Mononuclear cell (primary cell): ENCODE results near the gene SOX18. TPM values are rescaled to one million over a fixed set of nuclear protein-coding genes. Genes with fewer than 3 reads are reported as not detected.

Experiments used
- H3K27me3 ChIP-seq: 2 replicates; pipeline ENCODE4 v1.6.0; 2011; ENCODE audit warnings: low read length, control low read depth; ENCODE audit not compliant: insufficient read depth
- H3K4me1 ChIP-seq: 2 replicates; pipeline ENCODE4 v1.5.1; 2011; ENCODE audit warnings: mild to moderate bottlenecking, low read length, control low read depth; ENCODE audit not compliant: insufficient read depth
- H3K4me3 ChIP-seq: 2 replicates; pipeline ENCODE4 v1.5.1; 2011; ENCODE audit warnings: mild to moderate bottlenecking, low read length, moderate library complexity
- H3K9me3 ChIP-seq: 2 replicates; pipeline ENCODE4 v1.5.1; 2011; ENCODE audit warnings: low read depth, mild to moderate bottlenecking, control low read depth, low read length
- total RNA-seq: library from RNA; depleted of rRNA; stranded (reverse); fragments of >200 nt; gene quantifications from one replicate; pipeline ENCODE4 v1.2.3, GENCODE V29; 2012

Gene SOX18
- total RNA-seq, 1 donor = not detected

DNA sequence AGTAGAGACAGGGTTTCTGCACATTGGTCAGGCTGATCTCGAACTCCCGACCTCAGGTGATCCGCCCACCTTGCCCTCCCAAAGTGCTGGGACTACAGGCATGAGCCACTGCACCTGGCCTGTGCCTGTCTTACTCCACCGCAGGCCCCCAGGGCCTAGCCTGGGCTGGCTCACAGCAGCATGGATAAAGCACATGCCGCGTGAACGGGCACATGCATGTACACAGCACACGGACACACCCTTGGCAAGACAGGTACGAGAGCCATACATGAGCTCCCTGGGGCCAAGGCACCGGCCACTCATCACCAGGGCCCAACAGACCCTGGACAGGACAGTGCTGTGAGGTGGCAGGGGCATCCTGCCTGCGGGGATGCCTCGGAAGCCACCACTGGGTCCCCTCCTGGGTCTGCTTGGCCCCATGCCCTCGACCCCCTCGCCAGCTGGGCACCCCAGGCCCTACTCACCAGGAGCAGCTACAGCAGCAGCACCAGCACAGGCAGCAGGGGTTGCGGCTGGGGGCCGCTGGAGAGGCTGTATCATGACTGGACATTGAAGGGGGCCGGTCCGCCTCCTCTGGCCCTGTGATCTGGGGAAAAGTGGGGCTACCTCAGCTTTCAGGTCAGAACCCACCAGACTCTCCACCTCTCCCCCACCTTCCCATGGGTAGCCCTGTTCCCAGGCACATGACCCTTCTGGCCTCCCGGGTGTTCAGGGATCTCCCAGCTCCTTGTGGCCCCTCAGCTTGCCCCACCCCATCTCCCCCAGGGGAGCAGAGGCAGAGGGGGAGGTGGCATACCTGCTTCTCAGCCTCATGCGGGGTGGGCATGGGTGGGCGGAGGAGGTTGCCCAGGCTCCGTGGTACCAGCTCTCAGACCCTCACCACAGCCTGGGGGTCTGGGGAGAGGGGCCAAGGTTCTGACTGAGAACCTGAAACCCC lies 26.9 kb upstream of the SOX18 start:
- no peaks in the 10 kb centered on the region for H3K27me3 ChIP-seq
- peaks cover 39% of the 10 kb centered on the region for H3K4me1 ChIP-seq
- H3K4me3 ChIP-seq = peak overlapping the region; percentile 95
- no peaks in the 10 kb centered on the region for H3K9me3 ChIP-seq

DNA sequence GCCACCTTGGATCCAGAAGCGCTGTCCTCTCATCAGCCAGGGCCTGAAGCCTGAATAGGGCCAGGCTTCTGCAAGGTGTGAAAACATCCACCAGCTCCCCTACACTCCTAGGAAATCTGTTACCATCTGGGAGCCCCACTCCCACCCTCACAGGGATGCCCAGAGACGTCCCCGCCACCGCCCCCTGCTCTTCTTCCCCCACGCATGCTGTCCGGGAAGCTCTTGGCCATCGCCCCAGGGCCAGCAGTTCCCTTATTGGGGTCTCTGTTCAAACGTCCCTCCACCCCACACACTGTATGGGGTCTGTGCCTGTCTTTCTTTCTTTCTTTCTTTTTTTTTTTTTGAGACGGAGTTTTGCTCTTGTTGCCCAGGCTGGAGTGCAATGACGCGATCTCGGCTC lies 26.1 kb upstream of the SOX18 start:
- no peaks in the 10 kb centered on the region for H3K9me3 ChIP-seq
- peaks cover 32% of the 10 kb centered on the region for H3K4me1 ChIP-seq
- H3K4me3 ChIP-seq = no peak overlapping the region
- no peaks in the 10 kb centered on the region for H3K27me3 ChIP-seq

DNA sequence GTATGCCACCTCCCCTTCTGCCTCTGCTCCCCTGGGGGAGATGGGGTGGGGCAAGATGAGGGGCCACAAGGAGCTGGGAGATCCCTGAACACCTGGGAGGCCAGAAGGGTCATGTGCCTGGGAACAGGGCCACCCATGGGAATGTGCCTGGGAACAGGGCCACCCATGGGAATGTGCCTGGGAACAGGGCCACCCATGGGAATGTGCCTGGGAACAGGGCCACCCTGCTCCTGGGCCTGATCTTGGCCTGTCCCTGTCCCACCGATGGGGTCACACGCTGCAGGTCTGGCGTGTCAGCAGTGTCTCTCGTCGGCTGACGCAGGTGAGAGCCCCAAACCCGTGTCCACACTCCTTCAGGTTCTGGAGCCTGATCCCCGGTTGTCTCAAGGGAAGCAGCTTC lies 25.5 kb upstream of the SOX18 start:
- Histone ChIP-seq H3K9me3 (no peaks in the 10 kb centered on the region), H3K27me3 (no peaks in the 10 kb centered on the region), H3K4me1 (peaks cover 32% of the 10 kb centered on the region), H3K4me3 (no peak overlapping the region)

DNA sequence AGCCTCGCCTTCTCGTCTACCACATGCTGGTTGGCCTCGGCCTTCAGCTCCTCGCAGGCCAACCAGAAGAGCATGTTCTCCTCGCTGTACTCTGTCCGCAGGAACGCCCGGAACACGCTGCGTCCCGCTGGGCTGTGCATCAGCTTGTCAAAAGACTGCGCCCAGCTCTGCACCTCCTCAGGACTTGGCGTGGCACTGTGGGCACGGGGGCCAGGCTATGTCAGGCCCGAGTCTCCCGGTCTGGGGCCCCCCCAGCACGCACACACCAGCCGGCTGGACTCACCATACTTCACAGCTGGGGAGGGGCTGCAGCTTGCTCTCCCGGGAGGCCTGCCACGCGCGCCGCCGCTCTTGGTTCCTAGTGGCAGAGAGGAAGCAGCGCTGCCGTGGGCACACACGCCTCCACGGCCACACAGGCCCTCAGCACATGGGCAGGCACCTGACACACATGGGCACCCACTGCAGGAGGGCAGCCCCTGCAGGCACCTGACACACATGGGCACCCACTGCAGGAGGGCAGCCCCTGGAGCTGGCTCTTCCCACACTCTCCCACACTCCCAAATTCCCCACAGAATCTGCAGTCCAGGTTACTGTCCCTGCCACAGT lies 24.8 kb upstream of the SOX18 start:
- Histone ChIP-seq H3K9me3 (no peaks in the 10 kb centered on the region), H3K27me3 (no peaks in the 10 kb centered on the region), H3K4me3 (no peak overlapping the region), H3K4me1 (peaks cover 39% of the 10 kb centered on the region)

DNA sequence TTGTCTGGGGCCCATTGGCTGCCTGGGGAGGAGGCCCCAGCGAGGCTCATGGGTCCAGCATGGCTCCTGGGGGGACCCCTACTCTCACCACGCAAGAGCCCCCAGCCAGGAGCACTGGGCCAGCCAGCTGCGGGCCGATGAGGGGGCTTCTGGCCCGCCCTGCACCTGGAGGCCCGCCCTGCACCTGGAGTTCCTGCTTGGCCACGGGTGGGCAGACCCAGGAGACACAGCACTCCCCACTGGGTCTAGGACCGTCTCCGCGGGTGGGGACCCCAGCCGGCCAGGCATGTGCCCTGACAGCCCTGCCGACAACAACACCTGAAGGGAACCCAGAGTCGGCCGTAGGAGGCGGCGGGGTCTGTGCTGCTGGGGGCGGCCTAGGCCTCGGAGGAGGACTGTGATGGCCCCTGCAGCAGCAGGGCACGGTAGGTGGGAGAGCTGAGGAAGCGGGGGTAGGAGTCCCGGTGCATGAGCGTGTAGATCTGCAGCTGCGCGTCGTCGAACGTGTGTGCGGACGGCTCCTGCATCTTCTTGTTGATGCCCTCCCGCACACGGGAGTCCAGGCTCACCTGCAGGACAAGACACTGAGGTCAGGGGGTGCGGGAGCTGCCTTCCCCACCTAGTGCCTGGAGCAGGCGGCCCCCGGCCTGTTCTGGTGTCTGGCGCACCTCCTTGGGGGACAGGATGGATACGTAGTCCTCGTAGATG lies 24.2 kb upstream of the SOX18 start:
- no peaks in the 10 kb centered on the region for H3K27me3 ChIP-seq
- H3K4me1 ChIP-seq = peaks cover 42% of the 10 kb centered on the region
- no peaks in the 10 kb centered on the region for H3K9me3 ChIP-seq
- no peak overlapping the region for H3K4me3 ChIP-seq

DNA sequence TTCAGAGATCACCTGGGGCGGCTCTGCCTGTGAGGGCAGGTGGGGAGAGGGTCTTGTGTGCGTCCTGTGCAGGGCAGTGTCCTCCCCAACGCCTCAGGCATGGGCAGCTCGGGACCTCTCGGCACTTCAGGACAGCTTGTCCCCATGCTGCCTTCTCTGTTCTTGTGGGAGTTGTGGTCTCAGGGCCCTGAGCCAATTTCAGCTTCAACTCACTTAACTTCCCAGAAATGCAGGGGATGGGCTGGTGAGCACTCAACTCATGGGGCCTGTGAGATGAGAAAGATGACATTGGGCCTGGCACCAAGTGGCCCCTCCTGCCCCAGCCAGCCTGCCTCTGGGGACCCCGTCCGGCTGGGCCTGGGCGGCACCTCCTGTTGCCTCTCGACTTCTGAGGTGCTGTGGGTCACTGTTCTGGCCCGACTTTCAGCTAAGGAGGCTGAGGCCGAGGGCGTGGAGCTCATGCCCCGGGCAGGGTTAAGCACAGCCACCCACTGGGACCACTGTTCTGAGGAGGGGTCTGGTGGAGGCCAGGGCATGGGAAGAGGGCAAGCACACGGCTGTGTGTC lies 23.1 kb upstream of the SOX18 start:
- Histone ChIP-seq H3K9me3 (no peaks in the 10 kb centered on the region), H3K4me1 (peaks cover 41% of the 10 kb centered on the region), H3K27me3 (no peaks in the 10 kb centered on the region), H3K4me3 (no peak overlapping the region)

DNA sequence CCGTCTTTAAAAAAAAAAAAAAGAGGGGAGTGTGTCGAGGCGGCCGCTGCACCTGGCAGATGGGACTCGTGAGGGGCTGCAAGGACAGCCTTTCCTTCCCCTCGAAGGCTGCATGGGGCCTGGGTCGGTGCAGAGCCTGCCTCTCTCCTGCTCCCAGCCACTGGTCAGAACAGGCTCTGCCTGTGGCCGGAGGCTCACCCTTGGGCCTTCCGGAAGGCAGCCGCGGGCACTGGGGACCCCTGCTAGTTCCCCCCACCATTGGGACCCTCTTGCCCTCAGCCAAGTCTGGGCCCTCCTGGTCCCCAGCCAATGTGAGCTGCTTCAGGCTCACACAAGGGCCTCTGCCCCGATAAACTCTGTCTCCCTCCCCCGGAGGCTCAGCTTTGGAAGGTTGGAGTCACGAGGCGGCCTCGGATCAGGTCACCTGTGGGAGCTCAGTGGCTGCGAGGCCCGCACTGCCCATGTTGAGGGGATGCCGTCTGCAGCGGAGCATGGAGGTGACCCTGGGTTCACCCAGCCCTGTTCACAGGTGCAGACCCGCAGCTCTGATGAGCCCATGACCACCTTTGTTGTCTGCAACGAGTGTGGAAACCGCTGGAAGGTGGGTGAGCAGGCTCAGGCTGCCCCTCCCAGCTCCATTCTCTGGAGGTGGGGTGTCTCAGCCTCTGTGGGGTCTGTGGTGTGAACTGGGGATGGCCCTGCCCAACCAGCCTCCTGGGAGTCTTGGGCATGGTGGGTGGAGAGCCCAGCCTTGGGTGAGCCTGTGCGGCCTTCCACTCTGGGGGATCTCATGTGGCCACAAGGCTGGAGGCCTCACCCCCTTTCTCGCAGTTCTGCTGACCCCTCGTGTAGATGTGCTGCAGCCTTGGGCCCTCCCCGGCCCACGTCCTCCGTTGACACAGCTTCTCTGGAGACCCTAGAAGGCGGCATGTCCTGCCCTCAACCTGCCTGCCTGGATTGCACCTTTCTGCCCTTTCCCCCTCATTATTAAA lies 22.2 kb upstream of the SOX18 start:
- H3K27me3 ChIP-seq = no peaks in the 10 kb centered on the region
- no peaks in the 10 kb centered on the region for H3K9me3 ChIP-seq
- H3K4me1 ChIP-seq = peaks cover 39% of the 10 kb centered on the region
- no peak overlapping the region for H3K4me3 ChIP-seq

DNA sequence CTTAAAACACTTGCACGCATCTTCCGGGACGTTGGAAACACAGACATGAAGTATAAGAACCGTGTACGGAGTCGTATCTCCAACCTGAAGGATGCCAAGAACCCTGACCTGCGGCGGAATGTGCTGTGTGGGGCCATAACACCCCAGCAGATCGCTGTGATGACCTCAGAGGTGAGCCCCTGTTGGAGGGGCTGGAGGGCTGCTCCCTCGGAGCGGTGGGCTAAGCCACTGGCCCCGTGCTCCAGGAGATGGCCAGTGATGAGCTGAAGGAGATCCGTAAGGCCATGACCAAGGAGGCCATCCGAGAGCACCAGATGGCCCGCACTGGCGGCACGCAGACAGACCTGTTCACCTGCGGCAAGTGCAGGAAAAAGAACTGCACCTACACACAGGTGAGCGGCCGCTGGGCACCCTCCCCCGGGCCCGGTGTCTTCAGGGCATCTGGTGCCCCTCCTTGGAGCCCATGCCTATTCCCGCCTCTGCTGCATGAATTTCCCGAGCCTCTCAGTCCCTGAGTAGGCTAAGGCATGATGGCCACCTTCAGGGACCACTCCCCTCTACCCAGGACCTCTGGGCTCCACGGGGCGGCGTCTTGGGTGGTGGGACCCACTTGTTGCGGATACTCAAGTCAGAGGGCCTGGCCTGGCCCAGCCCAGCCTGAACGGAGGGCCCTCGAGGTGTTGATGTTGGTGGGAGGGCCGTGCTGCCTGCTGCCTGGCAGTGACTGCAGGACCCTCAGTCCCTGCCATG lies 21.0 kb upstream of the SOX18 start:
- Histone ChIP-seq H3K4me3 (no peak overlapping the region), H3K4me1 (peaks cover 39% of the 10 kb centered on the region), H3K27me3 (no peaks in the 10 kb centered on the region), H3K9me3 (no peaks in the 10 kb centered on the region)

DNA sequence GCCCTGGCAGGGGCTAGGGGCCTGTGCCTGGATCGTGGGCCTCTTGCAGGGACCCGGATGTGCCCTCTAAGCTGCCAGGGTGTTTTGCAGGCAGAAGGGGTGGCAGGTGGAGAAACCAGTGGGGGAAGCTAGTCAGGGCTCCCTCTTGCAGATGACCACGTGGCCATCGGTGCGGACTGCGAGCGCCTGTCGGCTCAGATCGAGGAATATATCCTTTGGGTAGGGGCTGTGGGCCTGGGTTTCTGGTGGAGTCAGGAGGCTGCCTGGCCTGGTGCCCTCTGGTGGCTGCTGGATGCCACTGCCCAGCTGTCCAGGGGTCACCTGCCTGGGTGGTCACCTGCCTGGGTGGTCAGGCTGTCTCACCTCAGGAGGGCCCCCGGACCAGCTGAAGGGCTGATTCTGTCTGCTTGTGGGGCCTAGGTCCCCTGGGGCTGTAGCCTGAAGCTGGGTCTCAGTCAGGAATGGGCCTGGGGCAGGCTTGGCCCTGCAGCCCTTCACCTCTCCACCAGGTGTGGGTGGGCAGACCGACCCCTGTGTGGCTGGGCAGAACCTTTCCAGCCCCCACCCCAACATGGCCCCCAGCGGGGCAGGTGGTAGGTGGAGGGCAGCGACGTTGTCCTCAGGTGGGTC lies 20.3 kb upstream of the SOX18 start:
- Histone ChIP-seq H3K4me3 (no peak overlapping the region), H3K4me1 (peaks cover 39% of the 10 kb centered on the region), H3K27me3 (no peaks in the 10 kb centered on the region), H3K9me3 (no peaks in the 10 kb centered on the region)

DNA sequence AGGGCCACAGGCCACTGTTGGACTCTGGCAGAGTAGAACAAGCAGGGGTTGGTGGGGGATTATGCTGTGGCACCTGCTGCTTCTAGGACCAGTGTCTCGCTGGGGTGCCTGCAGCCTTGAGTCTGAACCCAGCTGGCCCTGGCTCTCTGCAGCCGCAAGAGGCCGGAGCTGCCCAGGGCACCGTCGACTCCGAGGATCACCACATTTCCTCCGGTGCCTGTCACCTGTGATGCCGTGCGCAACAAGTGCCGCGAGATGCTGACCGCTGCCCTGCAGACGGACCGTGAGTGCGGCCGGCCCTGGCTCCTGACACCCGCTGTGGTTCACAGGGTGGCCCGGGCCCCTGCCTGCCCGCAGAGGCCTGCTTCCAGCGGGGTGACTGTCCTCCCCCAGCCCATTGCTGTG lies 19.8 kb upstream of the SOX18 start:
- Histone ChIP-seq H3K27me3 (no peaks in the 10 kb centered on the region), H3K4me1 (peaks cover 44% of the 10 kb centered on the region), H3K4me3 (no peak overlapping the region), H3K9me3 (no peaks in the 10 kb centered on the region)

DNA sequence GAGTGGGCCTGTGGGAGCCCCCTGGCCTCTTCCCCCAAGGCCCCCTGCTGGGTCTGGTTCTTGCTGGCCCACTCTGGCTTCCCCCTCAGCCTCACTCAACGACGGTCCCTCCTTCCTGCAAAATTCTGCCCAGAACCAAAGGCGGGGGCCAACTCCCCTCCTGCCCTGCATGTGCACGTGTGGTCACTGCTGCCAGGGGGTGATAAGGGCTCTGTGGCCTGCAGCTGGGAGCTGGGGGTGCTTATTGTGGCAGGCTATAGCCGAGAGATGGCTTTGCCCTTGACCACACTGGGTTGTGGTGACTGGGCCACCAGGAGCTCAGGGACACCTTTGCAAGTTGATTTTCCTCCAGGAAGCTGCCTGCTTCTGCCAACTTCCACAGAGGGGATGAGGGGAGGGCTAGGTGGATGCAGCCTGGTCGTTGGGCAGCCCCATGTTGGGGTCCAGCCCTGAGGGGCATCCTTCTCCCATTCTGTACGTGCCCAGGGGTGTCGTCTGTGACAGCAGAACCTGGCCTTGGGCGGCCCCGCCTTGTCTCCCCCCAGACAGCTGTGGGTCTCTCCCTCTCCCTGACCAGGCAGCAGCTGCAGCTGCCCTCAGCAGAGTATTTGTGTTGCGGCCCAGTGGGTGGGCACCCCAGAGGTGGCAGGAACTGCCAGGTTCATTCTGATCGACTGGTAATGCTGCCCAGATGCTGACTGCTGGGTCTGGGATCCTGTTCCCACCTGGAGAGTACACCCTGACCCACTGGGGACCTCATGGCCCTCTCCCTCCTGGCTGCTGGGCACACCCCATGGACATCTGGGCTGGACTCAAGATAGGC lies 19.2 kb upstream of the SOX18 start:
- H3K4me1 ChIP-seq = peaks cover 50% of the 10 kb centered on the region
- no peaks in the 10 kb centered on the region for H3K9me3 ChIP-seq
- no peaks in the 10 kb centered on the region for H3K27me3 ChIP-seq
- no peak overlapping the region for H3K4me3 ChIP-seq

DNA sequence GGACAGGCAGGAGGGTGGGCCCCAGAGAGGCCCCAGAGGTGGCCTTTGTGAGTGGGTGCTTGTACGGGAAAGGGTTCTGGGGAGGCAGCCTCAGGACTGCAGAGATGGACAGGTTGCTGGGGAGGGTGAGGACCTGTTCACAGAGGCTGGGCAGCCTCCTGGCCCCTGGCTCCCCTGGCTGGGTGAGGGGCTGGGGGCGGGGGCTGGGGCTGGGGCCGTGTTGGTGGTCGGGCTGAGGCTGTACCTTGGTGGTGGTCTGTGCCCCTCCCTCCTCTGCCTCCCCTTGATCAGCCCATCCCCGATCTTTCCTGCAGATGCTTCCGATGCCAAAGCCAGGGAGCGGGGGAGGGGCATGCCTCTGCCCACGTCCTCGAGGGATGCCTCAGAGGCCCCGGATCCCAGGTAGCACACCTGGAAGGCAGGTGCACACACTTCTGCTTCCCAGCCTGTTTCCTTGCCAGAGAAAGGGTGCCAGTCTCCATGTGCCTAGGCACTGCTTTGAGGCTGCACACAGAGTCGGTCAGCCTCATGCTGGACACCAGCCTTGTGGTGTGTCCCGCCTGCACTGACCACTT lies 18.4 kb upstream of the SOX18 start:
- peaks cover 54% of the 10 kb centered on the region for H3K4me1 ChIP-seq
- no peaks in the 10 kb centered on the region for H3K9me3 ChIP-seq
- no peaks in the 10 kb centered on the region for H3K27me3 ChIP-seq
- no peak overlapping the region for H3K4me3 ChIP-seq
